Heart left ventricle (tissue), 16 donors: ENCODE measurements around the gene HERC2. TPM values are rescaled to one million over a fixed set of nuclear protein-coding genes. Genes with fewer than 3 reads are reported as not detected.
"Not testable (repeated sequence)": the region's sequence is repeated elsewhere in the genome, so short reads cannot be mapped to it uniquely, and the experiment has no call there.

ENCODE experiments used
- ATAC-seq, 4 donors: fragments of 200-7000 bp; cut with Tn5 transposase; one replicate each; pipeline ENCODE4 v1.9.1; 2020 to 2022; ENCODE audit warnings: moderate library complexity in 4 of 4, mild to moderate bottlenecking in 3 of 4, moderate number of reproducible peaks in 1 of 4
- DNase-seq, 5 donors: peaks; one replicate each; pipeline ENCODE4 v3.0.0-alpha.2; 2020
- H3K27ac ChIP-seq, 12 donors: fragments of 200-600 bp; sonication (generic) in 4 of 12; one replicate each; pipeline versions ENCODE4 v1.5.0 to v1.8.0; 2016 to 2022; ENCODE audit warnings: mild to moderate bottlenecking in 2 of 12
- H3K27me3 ChIP-seq, 9 donors: fragments of 200-600 bp; sonication (generic) in 2 of 9; one replicate each; pipeline versions ENCODE4 v1.5.1 to v1.8.0; 2016 to 2022; ENCODE audit warnings: mild to moderate bottlenecking in 3 of 9
- H3K36me3 ChIP-seq, 9 donors: fragments of 200-600 bp; sonication (generic) in 2 of 9; one replicate each; pipeline versions ENCODE4 v1.5.0 to v1.8.0; 2018 to 2022; ENCODE audit warnings: mild to moderate bottlenecking in 2 of 9
- H3K4me1 ChIP-seq, 12 donors: fragments of 200-600 bp; sonication (generic) in 4 of 12; one replicate each; pipeline versions ENCODE4 v1.5.0 to v1.8.0; 2016 to 2022; ENCODE audit warnings: mild to moderate bottlenecking in 3 of 12
- H3K4me3 ChIP-seq, 12 donors: fragments of 200-600 bp; sonication (generic) in 4 of 12; one replicate each; pipeline versions ENCODE4 v1.5.0 to v1.8.0; 2017 to 2022; ENCODE audit warnings: mild to moderate bottlenecking in 9 of 12, moderate library complexity in 4 of 12
- H3K9me3 ChIP-seq, 12 donors: fragments of 200-600 bp; sonication (generic) in 4 of 12; one replicate each; pipeline versions ENCODE4 v1.5.0 to v1.8.0; 2016 to 2022; ENCODE audit warnings: mild to moderate bottlenecking in 1 of 12
- POLR2A ChIP-seq, 2 donors: fragments of 450-650 bp; IDR thresholded peaks; one replicate each; pipeline ENCODE4 v1.6.1; 2017; ENCODE audit warnings: antibody characterized with exemption in 2 of 2, mild to moderate bottlenecking in 2 of 2, moderate library complexity in 2 of 2
- WGBS, 4 donors: extraction: QIAGEN DNeasy Blood & Tissue Kit in 2 of 4; methylation state at CpG; one replicate each; pipeline versions ENCODE4 v1.1.5 to v1.1.7; 2013 to 2018; 5-methylcytosine and 5-hydroxymethylcytosine counted together
- intact Hi-C, 10 donors: fragments of 100-400 bp; cut with DNase I; formaldehyde crosslinking; loops; one replicate each; pipeline versions ENCODE4 v1.11.1 to v1.14.2; 2022
- polyA plus RNA-seq, 2 donors: library from polyadenylated mRNA; stranded (reverse); fragments of 200-250 nt; gene quantifications; one replicate each; pipeline ENCODE4 v1.2.3, GENCODE V29; 2013
- total RNA-seq, 9 donors: library from RNA; depleted of rRNA in 2 of 9; stranded (reverse); fragments of >200 nt in 2 of 9; fragmentation: NEBNext Ultra II Directional in 3 of 9; extraction: Animal tissue kit (Norgen Biotek cat#: 25700) in 3 of 9; gene quantifications; one replicate each; pipeline versions ENCODE4 v1.1.0 to v1.2.4, GENCODE V29; 2016 to 2023
- TF ChIP-seq, protein P1 (sequence below), 12 donors: fragments of 200-600 bp; sonication (generic) in 4 of 12; IDR thresholded peaks; one replicate each; pipeline versions ENCODE4 v1.5.0 to v1.8.0; 2018 to 2022; ENCODE audit warnings: antibody characterized with exemption in 12 of 12, mild to moderate bottlenecking in 5 of 12
- donor health status: ischemic (EF 13 %, LVEDD 7.1; RV severe dilation, severe dysfunction).
- donor health status: healthy with polysubstance abuse.
- donor health status: DM: no; HTN: yes; CAD: no.
- donor health status: DM: no; HTN: no; CAD: no.
- donor health status: ischemic (EF 25% LVEDD 6.9; RV normal size, moderate dysfunction).
- donor health status: ischemic (EF 25% LVEDD 5.7; RV mildly dilated, moderate dysfunction).
- donor health status: healthy.
- donor health status: DM: yes; HTN: yes; CAD: no.
- donor health status: ischemic (EF 35%, LVEDD 5.7; RV mildly dilated, moderate dysfunction).
- donor health status: nonischemic (EF 11% LVEDD 7.7; RV severe dilation, severe dysfunction).
- donor health status: DM: yes; HTN: yes; CAD: no.
- donor health status: PGD.
- donor health status: ischemic (EF 29% LVEDD 5.4; RV normal size, mild dysfunction).
- donor health status: nonischemic (EF 23%, LVEDD 6.1; RV moderate dilation, normal function).

The HERC2 gene
- total and polyA plus RNA-seq, 11 donors: 25.9 to 70.5 (median 59.0) TPM

DNA sequence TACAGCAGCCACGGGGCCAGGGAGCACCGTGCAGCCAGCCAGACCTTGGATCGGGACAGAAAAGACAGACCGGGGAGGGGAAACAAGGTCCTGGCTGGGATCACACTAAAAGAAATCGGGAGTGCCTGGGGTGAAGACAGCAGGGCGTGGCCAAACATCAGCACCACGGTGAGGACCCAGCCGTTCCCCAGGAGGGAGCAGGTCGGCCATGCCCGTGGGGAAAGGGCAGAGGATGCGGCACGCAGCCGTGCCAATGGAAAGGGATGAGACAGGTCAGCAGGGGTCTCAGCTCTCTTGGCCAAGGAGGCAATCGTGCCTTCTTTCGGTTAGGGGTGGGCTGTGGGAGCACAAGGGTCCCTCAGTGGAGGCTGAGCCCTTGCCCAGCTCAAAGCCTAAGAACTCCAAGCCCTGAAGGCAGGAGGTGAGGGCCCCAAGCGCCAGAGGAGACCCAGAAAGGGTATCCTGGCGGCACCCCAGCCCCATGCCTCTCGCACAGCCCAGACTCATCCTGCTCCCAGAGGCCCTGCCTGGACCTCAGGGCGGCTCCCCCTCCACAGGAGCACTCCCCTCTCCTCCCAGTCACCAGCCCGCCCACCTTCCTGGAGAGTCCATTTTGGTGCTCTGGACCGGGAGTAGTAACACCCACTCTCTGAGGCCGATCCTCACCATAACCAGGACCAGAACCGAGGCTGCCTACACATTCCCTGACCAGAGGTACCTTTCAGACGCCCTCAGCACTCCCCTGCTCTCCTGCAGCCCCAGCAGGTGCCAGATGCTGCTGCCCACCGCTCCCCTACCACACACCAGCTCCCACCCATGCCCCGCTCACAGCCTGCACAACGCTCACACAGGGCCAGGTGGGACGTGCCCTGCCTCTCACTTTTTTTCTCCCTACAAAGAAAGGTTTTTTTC lies 199.7 kb downstream of the HERC2 start:
- DNase-seq (peak in 1 of 5 donors; percentile 33), ATAC-seq (peak in 1 of 4 donors; percentile 5)
- peaks cover 0 to 83% (median 72%) of the 10 kb centered on the region in 9 donors for H3K36me3 ChIP-seq
- H3K27me3 ChIP-seq: no peaks in the 10 kb centered on the region
- WGBS, 4 donors: 85 to 89% (median 86%) methylated on average over 27 to 28 of the region's 28 CpGs
- TF ChIP-seq POLR2A (IDR thresholded peaks at IDR 0.05): no peak
- TF ChIP-seq, protein P1, sequence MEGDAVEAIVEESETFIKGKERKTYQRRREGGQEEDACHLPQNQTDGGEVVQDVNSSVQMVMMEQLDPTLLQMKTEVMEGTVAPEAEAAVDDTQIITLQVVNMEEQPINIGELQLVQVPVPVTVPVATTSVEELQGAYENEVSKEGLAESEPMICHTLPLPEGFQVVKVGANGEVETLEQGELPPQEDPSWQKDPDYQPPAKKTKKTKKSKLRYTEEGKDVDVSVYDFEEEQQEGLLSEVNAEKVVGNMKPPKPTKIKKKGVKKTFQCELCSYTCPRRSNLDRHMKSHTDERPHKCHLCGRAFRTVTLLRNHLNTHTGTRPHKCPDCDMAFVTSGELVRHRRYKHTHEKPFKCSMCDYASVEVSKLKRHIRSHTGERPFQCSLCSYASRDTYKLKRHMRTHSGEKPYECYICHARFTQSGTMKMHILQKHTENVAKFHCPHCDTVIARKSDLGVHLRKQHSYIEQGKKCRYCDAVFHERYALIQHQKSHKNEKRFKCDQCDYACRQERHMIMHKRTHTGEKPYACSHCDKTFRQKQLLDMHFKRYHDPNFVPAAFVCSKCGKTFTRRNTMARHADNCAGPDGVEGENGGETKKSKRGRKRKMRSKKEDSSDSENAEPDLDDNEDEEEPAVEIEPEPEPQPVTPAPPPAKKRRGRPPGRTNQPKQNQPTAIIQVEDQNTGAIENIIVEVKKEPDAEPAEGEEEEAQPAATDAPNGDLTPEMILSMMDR (IDR thresholded peaks at IDR 0.05): no peak
- no peak overlapping the region for H3K27ac ChIP-seq
- H3K4me3 ChIP-seq: no peak overlapping the region
- no peaks in the 10 kb centered on the region for H3K9me3 ChIP-seq
- no peaks in the 10 kb centered on the region for H3K4me1 ChIP-seq
- intact Hi-C loops: loop anchor here in 5 of 10 donors (5.0 to 10.0 kb wide), 6 partner anchors 35 to 1235 kb away; no protein-coding TSS in a partner anchor

DNA sequence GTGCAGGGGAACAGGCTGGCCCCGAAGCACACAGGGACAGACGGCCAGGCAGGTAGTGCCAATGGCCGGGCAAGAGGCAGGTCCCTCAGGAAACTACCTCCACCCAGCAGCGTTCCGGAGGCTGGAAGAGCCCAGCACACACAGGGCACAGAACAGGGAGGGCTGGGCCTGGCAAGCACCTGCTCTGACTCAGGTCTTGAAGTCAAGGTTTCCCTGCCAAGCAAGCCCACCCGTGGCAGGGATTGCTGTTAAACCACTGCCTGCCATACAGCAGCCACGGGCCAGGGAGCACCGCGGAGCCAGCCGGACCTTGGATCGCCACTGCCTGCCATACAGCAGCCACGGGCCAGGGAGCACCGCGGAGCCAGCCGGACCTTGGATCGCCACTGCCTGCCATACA lies 200.4 kb downstream of the HERC2 start:
- not testable (repeated sequence) for H3K4me1 ChIP-seq, H3K9me3 ChIP-seq, H3K4me3 ChIP-seq, H3K27me3 ChIP-seq, H3K27ac ChIP-seq, ATAC-seq
- WGBS, 4 donors: 94 to 97% (median 96%) methylated on average over 7 to 13 of the region's 16 CpGs
- DNase-seq: peak in 1 of 5 donors; percentile 39
- intact Hi-C loops: loop anchor here in 5 of 10 donors (5.0 to 10.0 kb wide), 6 partner anchors 34 to 1234 kb away; no protein-coding TSS in a partner anchor
- peaks cover 0 to 84% (median 76%) of the 10 kb centered on the region in 9 donors for H3K36me3 ChIP-seq

DNA sequence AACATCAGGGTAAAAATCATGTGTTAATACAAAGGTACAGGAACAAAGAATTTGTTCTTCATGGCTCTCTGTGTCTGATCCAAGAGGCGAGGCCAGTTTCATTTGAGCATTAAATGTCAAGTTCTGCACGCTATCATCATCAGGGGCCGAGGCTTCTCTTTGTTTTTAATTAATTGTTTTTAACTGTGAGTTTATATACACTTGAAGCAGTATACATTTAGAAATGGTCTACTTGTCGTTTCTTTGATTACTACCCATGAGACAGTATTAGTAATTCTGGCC lies 201.7 kb downstream of the HERC2 start:
- TF ChIP-seq, protein P1 (IDR thresholded peaks at IDR 0.05): no peak
- Histone ChIP-seq H3K27ac (no peak overlapping the region), H3K27me3 (no peaks in the 10 kb centered on the region), H3K4me3 (no peak overlapping the region), H3K9me3 (no peaks in the 10 kb centered on the region), H3K36me3 (peaks cover 0 to 92% (median 88%) of the 10 kb centered on the region in 9 donors), H3K4me1 (no peaks in the 10 kb centered on the region)
- intact Hi-C loops: loop anchor here in 5 of 10 donors (5.0 to 10.0 kb wide), 6 partner anchors 33 to 1233 kb away; no protein-coding TSS in a partner anchor
- 78 to 97% (median 92%) methylated on average over 4 of the region's 4 CpGs for WGBS, 4 donors
- ATAC-seq (no peak), DNase-seq (no peak)

DNA sequence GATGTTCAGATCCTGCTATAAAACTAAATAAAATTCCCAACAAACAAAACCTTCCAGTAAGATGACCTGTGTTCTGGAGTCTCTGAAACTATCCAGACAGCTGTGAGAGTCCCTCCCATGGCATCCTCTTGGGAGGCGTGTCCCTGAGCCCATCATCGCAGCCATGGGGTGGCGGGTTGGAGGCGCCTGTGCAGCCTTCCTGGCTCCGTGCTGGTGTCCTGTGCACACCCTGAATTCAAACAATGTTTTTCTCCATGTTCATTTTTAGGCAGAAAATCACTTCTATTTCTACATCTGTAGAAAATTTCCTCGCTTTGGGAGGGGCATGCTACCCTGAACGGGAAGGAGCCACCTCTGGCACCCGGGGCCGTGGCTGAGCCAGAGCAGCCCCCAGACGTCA lies 203.4 kb downstream of the HERC2 start:
- WGBS, 4 donors: 92 to 93% (median 92%) methylated on average over 10 of the region's 10 CpGs
- Histone ChIP-seq H3K27ac (no peak overlapping the region), H3K4me1 (no peaks in the 10 kb centered on the region), H3K36me3 (peaks cover 0 to 92% (median 89%) of the 10 kb centered on the region in 9 donors), H3K27me3 (no peaks in the 10 kb centered on the region), H3K4me3 (no peak overlapping the region), H3K9me3 (no peaks in the 10 kb centered on the region)
- TF ChIP-seq, protein P1 (IDR thresholded peaks at IDR 0.05): no peak
- TF ChIP-seq POLR2A (IDR thresholded peaks at IDR 0.05): no peak
- DNase-seq (peak in 1 of 5 donors; percentile 26), ATAC-seq (no peak)
- intact Hi-C loops: loop anchor here in 1 of 10 donors (10.0 kb wide), 1 partner anchor 1234 kb away; no protein-coding TSS in a partner anchor
